GM18520 (cell line): ENCODE data around the gene PSTPIP1.

Experiments used
- ATAC-seq: cut with Tn5 transposase; IDR thresholded peaks from one replicate; pipeline ENCODE4 v1.9.1; 2021; ENCODE audit not compliant: unreplicated experiment

Gene PSTPIP1

GRCh38 chr15:77017761-77018720 lies 23.1 kb downstream of the PSTPIP1 start:
- ATAC-seq = no peak

- no peak for ATAC-seq
Observed at GRCh38 chr15:77018796-77019505, 24.0 kb downstream of the PSTPIP1 start.

- no peak for ATAC-seq
Observed at GRCh38 chr15:77019521-77020331, 24.8 kb downstream of the PSTPIP1 start.

- no peak for ATAC-seq
Observed at GRCh38 chr15:77020348-77021087, 25.6 kb downstream of the PSTPIP1 start.

DNA sequence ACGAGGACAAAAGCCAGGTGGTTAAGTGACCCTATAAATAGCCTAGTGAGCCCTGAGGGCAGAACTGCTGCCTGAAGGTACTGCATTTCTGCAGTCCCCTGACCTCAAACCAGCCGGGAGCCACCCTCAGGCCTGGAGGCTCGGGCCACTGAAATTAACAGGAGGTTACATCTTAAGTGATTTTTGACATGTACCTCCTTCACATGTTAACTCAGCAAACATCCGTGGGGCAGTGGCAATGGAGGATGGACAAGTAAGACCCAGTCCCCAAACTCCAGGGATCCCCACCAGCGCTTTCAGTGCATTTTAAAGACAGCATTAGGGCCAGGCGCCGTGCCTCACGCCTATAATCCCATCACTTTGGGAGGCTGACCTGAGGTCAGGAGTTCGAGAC lies 26.2 kb downstream of the PSTPIP1 start:
- no peak for ATAC-seq

GRCh38 chr15:77021803-77022381 lies 27.0 kb downstream of the PSTPIP1 start:
- no peak for ATAC-seq

GRCh38 chr15:77022646-77023575 lies 28.0 kb downstream of the PSTPIP1 start:
- ATAC-seq = no peak

GRCh38 chr15:77023576-77024272 lies 28.8 kb downstream of the PSTPIP1 start:
- ATAC-seq = no peak

DNA sequence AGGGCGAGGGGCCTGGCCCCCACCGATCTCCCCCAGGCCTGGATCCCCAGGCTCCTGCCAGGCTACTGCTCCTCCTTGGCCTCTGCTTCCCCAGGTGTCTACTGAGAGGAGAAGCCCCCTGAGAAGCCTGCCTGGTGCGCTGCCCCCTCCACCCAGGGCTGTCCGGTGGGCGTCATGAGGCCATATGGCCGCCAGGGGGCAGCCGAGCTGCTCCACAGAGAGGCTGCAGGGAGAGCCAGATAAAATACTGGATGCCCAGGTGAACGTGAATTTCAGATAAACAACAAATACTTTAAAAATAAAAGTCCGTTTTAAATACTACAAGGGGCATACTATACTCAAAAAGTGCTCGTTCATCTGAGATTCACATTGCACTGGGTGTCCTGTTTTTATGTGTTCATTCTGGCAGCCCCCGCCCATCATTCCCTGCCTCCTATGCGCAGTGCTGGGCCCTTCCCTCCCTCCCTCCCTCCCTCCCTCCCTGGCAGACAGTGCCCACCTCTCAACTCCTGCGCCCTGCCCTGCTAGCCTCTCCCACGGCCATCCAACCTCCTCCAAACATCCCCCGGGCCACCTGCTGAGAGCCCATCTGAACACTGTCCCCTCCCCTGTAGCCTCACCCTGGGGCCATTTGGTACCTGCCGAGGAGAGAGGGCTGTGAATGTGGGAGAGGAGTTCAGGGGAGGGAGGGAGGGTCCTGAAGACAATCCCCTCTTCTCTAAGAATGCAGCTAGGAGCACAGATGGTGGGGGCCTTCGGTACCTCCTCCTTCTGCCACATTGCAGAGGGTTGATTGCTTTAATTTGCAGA lies 29.6 kb downstream of the PSTPIP1 start:
- no peak for ATAC-seq

DNA sequence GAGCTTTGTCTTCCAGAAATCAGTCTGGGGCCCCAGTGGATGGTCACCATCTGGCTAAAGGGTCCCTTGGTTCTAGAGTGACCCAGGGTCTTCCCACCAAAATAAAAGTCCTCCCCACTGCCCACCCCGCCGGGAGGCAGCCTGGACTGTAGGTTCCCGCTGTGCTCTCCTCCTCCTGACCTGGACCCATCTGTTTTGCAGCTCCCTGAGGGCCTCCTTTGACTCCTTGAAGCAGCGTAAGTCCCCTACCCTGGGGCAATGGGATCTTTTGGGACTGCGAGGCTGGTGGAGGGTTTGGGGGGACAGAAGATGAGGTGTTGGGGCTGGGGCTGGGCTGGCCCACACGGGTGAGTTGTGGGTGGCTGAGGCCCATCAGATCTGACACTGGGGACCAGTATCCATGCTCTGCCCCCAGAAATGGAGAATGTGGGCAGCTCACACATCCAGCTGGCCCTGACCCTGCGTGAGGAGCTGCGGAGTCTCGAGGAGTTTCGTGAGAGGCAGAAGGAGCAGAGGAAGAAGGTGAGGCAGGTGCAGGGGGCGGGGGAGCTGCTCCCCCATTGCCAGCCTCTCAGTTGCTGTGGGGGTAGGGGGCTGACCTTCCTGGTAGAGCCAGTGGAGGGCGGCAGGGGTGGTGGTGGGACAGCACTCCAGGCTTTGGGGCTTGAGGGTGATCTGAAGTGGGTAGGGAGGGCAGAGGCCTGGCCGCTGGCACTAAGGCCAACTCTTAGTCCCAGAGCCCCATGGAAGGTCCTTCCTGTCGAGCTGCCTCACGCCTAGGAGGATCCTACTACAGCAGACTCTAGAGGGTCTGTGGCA lies 30.4 kb downstream of the PSTPIP1 start:
- no peak for ATAC-seq

DNA sequence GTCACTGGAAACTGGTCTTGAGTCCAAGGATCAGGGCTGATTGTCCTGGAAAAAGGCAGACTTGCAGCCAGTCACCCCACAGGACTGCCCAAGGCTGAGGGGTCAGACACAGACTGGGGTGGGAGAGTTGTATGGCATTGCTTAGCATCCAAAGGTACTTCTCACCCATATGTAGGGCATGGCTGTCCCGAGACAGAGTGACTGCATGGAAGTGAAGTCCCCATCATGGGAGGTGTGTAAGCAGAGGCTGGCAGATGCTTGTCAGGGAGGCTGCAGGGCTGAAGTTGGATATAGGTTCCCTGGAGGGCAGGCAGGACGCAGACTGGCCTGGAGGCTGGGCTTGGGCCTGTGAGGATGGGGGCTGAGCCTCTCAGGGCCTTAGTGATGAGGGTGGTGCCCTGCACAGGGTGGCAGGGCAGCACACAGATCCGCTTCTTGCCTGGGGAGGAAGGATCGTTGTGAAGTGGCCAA lies 31.1 kb downstream of the PSTPIP1 start:
- no peak for ATAC-seq

DNA sequence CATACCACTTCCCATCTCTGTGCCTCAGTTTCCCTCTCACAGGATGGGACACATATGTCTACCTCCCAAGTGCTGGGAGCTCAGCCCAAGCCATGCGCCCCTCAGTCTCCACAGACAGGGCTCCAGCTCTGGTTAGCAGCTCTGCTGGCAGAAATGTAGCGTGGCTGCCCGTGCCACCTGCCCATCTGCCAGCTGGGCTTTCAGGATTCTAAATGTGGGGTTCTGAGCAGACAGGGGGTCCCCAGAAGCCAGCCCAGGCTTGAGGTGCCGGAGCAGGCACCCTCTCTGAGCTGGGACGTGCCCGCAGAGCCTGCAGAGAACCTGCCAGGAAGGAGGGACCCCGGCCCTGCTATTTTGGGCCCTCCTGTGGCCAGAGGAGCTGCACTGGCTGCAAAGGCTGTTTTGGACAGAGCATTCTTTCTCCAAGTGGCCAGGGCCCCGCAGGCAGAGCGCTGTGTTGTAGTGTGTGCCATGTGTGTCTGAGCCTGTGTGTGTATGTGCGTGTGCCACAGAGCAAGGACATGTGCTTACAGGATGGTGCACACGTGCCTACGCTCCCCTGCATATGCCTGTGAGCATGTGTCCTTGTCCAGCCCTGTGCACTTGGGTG lies 31.7 kb downstream of the PSTPIP1 start:
- ATAC-seq = no peak

- ATAC-seq = no peak
Observed at GRCh38 chr15:77027111-77027696, 32.3 kb downstream of the PSTPIP1 start.

DNA sequence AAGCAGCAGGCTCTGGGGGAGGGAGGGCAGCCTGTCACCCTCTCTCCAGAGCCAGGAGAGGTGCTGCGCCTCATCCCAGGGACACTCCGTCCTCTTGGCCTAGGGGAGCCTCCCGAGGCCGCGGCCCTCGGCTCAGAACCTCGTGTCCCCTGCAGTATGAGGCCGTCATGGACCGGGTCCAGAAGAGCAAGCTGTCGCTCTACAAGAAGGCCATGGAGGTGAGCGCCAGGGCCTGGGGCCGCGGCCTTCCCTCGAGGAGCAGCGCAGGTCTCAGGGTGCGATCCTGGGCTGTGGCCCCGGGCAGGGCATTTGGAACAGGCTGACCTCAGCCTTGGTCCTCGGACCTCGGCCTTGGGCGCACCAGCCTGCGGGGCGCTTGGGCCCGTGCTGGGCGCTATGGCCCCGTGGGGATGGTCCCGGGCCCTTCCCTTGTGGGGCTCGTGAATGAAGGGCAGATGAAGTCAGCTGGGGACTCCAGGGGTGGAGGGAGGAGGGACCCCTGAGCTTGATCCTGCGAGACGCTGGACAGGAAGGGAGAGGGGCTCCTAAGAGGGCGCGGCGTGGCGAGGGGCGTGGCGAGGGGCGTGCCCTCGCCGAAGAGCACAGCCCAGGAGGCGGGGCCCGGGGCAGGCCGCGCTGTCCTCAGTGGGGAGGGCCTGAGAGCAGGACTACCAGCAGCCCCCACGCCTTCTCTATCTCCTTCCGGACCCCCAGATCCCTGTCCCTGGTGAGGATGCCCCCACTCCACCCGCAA lies 32.9 kb downstream of the PSTPIP1 start:
- ATAC-seq = no peak

DNA sequence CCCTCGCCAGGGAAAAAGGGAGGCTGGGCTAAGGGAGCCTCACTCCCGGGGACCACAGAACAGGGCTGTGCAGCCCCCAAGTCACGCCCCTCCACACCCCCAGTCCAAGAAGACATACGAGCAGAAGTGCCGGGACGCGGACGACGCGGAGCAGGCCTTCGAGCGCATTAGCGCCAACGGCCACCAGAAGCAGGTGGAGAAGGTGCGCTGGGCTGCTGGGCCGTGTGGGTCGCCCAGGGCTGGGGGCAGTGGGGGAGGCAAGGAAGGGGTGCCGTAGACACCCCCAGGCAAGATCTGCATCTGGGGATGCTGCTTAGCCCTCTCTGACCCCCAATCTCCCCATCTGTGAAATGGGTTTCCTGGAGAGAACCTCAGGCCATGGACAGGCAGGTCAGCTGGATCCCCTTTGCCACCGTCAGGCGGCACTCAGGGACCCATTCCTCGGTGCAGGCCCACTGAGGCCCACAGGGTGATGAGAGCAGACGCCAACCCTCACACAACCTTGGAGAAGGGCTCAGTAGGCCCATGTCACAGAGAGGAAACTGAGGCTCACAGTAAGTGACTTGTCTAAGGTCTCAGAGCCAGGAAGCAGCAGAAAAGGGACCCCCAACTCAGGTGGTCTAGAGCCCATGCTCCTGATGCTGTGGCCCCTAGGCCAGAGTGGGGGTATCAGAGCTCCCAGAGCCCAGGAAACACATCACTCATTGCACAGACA lies 33.7 kb downstream of the PSTPIP1 start:
- ATAC-seq = no peak
